ENCODE results near the gene CHRND.

DNA sequence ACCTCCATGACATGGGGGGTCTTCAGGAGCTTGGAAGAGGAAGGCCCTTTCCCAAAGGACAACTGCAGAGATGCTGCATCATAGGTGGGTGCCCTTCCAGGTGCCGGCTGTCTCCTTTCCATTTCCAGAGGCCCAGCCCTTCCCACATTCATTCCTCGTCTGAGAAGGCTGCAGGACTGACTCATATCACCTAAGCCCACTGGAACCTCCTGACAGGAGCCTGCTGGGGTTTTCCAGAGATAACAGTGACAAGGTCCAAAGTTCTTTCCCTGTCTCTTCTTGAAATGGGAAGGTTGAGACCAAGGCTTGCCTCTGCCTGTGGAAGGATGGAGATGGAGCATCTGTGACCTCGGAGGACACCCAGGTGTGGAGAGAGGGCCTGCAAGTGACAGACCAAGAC, 9.4 kb upstream of the CHRND start:
- TF ChIP-seq CTCF (IDR thresholded peaks at IDR 0.05) = no peak
- no peak for TF ChIP-seq POLR2A (IDR thresholded peaks at IDR 0.05)
